Thyroid gland (tissue), 4 donors: Measurements from ENCODE around the gene ASTL.

Experiments used
- CTCF ChIP-seq, 6 experiments: fragments of 200-600 bp in 3 of 6; fragments of 450-650 bp in 3 of 6; sonication (generic) in 3 of 6; IDR thresholded peaks; one replicate each; pipeline ENCODE4 v1.5.1; 2016 to 2019; ENCODE audit warnings: antibody characterized with exemption in 6 of 6, mild to moderate bottlenecking in 2 of 6, inconsistent platforms in 1 of 6, moderate library complexity in 1 of 6
- POLR2A ChIP-seq, 2 donors: fragments of 450-650 bp; IDR thresholded peaks; one replicate each; pipeline ENCODE4 v1.6.1; 2017; ENCODE audit warnings: antibody characterized with exemption in 2 of 2, mild to moderate bottlenecking in 2 of 2, moderate library complexity in 1 of 2

- TF ChIP-seq CTCF (IDR thresholded peaks at IDR 0.05) (no peak), POLR2A (IDR thresholded peaks at IDR 0.05) (no peak)
Measured at GRCh38 chr2:96158554-96158940, 20.2 kb upstream of the ASTL start.
